ENCODE results near the gene C3orf80.

C3orf80 gene

DNA sequence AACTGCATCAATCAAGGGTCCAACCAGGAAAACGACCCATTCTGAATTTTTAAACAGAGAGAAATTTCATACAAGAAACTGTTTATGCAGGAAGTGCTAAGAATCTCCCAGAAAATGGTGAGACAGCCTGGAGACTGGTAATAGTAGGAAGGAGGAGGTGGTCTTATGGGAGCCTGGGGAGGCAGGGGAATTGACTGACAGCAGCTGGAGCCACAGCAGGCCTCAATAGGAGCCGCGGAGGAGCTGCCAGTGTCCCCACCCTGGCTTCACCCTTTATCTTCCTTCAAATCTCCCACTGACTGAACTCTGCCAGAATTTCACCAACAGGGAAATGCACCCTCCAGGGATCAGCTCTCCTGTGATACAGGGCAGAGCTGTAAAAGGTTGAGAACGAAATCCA is 7.5 kb upstream of the C3orf80 start:
- H2AFZ ChIP-seq (ENCODE audit: low read depth): no peak overlapping the region
- H3K79me2 ChIP-seq (ENCODE audit: insufficient read depth, low read depth): no peaks in the 10 kb centered on the region

DNA sequence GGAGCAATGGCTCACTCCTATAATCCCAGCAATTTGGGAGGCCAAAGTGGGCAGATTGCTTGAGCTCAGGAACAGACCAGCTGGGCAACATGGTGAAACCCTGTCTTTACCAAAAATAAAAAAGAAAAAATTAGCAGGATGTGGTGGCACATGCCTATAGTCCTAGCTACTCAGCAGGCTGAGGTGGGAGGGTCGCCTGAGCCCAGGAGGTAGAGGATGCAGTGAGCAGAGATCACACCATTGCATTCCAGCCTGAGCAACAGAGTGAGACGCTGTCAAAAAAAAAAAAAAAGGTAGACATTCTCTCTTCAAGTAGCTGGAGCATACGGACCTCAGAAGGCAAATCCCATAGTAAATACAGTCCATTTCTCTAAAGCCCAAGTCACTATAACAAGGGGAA is 7.1 kb upstream of the C3orf80 start:
- no peaks in the 10 kb centered on the region for H3K4me1 ChIP-seq (ENCODE audit: low read depth, poor library complexity, severe bottlenecking)
- H3K9ac ChIP-seq: no peak overlapping the region
- H3K27ac ChIP-seq: no peak overlapping the region
- no peaks in the 10 kb centered on the region for H3K27me3 ChIP-seq (ENCODE audit: insufficient read depth, low read depth)
- H2AFZ ChIP-seq (ENCODE audit: low read depth): no peak overlapping the region
- no peak overlapping the region for H3K4me3 ChIP-seq (IDR thresholded peaks at IDR 0.05; ENCODE audit: insufficient read depth, low read depth, low read length)
- no peaks in the 10 kb centered on the region for H3K79me2 ChIP-seq (ENCODE audit: insufficient read depth, low read depth)
- no peaks in the 10 kb centered on the region for H3K36me3 ChIP-seq (ENCODE audit: insufficient read depth)
- H3K4me2 ChIP-seq: no peak overlapping the region
- no peaks in the 10 kb centered on the region for H4K20me1 ChIP-seq (ENCODE audit: insufficient read depth)
- TF ChIP-seq, protein P1, sequence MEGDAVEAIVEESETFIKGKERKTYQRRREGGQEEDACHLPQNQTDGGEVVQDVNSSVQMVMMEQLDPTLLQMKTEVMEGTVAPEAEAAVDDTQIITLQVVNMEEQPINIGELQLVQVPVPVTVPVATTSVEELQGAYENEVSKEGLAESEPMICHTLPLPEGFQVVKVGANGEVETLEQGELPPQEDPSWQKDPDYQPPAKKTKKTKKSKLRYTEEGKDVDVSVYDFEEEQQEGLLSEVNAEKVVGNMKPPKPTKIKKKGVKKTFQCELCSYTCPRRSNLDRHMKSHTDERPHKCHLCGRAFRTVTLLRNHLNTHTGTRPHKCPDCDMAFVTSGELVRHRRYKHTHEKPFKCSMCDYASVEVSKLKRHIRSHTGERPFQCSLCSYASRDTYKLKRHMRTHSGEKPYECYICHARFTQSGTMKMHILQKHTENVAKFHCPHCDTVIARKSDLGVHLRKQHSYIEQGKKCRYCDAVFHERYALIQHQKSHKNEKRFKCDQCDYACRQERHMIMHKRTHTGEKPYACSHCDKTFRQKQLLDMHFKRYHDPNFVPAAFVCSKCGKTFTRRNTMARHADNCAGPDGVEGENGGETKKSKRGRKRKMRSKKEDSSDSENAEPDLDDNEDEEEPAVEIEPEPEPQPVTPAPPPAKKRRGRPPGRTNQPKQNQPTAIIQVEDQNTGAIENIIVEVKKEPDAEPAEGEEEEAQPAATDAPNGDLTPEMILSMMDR (conservative IDR thresholded peaks at IDR 0.05; ENCODE audit: low read depth, low read length): no peak

More for the DNA sequence above, 7.5 kb upstream of the C3orf80 start:
- Histone ChIP-seq H3K27ac (no peak overlapping the region), H3K4me2 (no peak overlapping the region), H3K36me3 (ENCODE audit: insufficient read depth) (no peaks in the 10 kb centered on the region), H3K9ac (no peak overlapping the region), H4K20me1 (ENCODE audit: insufficient read depth) (no peaks in the 10 kb centered on the region), H3K4me1 (ENCODE audit: low read depth, poor library complexity, severe bottlenecking) (no peaks in the 10 kb centered on the region), H3K4me3 (IDR thresholded peaks at IDR 0.05; ENCODE audit: insufficient read depth, low read depth, low read length) (no peak overlapping the region), H3K27me3 (ENCODE audit: insufficient read depth, low read depth) (no peaks in the 10 kb centered on the region)
- TF ChIP-seq, protein P1 (conservative IDR thresholded peaks at IDR 0.05; ENCODE audit: low read depth, low read length): no peak

DNA sequence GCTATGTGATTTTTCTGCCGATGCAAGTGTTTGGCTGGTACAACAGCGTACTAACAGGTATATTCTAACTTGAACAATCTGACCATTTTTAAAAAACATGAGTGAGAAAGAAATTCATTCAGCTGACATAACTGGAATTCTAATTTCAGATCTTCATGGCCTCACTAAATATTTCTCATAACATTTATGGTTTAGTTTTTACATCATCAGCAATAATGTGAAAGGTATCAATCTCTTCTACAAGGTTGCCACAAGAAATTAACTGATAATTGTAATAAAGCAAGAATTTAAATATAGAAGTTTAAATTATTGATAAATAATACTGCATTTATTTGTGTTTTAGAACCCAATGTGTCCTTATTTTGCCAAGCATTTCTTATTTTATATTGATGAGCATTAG is 5.2 kb upstream of the C3orf80 start:
- no peaks in the 10 kb centered on the region for H3K79me2 ChIP-seq (ENCODE audit: insufficient read depth, low read depth)
- H3K27me3 ChIP-seq (ENCODE audit: insufficient read depth, low read depth): no peaks in the 10 kb centered on the region

DNA sequence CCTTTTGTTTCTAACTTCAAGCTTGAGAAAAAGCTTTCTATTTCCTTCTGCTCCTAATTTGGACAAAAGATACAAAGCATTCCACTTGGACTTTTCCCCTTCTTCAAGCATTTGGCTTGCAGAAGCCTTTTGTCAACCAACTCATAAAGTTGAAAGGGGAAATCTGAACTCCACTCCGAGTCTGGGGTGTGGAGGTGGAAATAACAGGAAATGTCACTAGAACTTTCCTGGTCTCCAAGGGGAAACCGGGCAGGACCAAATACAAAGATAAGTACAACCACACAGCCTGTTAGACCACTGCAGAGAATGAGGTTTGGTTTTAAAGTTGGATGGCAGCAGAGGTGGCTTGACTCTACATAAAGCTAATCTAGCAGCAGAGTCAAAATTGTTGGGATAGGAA is 4.2 kb upstream of the C3orf80 start:
- TF ChIP-seq, protein P1 (conservative IDR thresholded peaks at IDR 0.05; ENCODE audit: low read depth, low read length): no peak
- no peak overlapping the region for H3K9ac ChIP-seq
- H3K27ac ChIP-seq: no peak overlapping the region
- no peak overlapping the region for H3K4me2 ChIP-seq
- no peaks in the 10 kb centered on the region for H3K4me1 ChIP-seq (ENCODE audit: low read depth, poor library complexity, severe bottlenecking)
- H3K27me3 ChIP-seq (ENCODE audit: insufficient read depth, low read depth): no peaks in the 10 kb centered on the region
- no peaks in the 10 kb centered on the region for H4K20me1 ChIP-seq (ENCODE audit: insufficient read depth)
- H3K4me3 ChIP-seq (IDR thresholded peaks at IDR 0.05; ENCODE audit: insufficient read depth, low read depth, low read length): no peak overlapping the region
- H3K36me3 ChIP-seq (ENCODE audit: insufficient read depth): no peaks in the 10 kb centered on the region
- no peaks in the 10 kb centered on the region for H3K79me2 ChIP-seq (ENCODE audit: insufficient read depth, low read depth)
- H2AFZ ChIP-seq (ENCODE audit: low read depth): no peak overlapping the region

More for the DNA sequence above, 5.2 kb upstream of the C3orf80 start:
- TF ChIP-seq, protein P1 (conservative IDR thresholded peaks at IDR 0.05; ENCODE audit: low read depth, low read length): no peak
- H3K4me1 ChIP-seq (ENCODE audit: low read depth, poor library complexity, severe bottlenecking): no peaks in the 10 kb centered on the region
- no peak overlapping the region for H3K9ac ChIP-seq
- no peaks in the 10 kb centered on the region for H4K20me1 ChIP-seq (ENCODE audit: insufficient read depth)
- no peak overlapping the region for H3K4me2 ChIP-seq
- no peak overlapping the region for H2AFZ ChIP-seq (ENCODE audit: low read depth)
- no peak overlapping the region for H3K4me3 ChIP-seq (IDR thresholded peaks at IDR 0.05; ENCODE audit: insufficient read depth, low read depth, low read length)
- H3K27ac ChIP-seq: no peak overlapping the region
- no peaks in the 10 kb centered on the region for H3K36me3 ChIP-seq (ENCODE audit: insufficient read depth)

Measured in KMS-11 (cell line).